ENCODE measurements around the gene CDC16.
A peak's percentile ranks its signal among the peaks of the same experiment; 100 is the strongest.
"Not testable (repeated sequence)": the region's sequence is repeated elsewhere in the genome, so short reads cannot be mapped to it uniquely, and the experiment has no call there.

CDC16 gene

GRCh38 chr13:114260814-114261213 lies 26.1 kb downstream of the CDC16 start:
- no peak for DNase-seq
- intact Hi-C loops (cut with DNase I): no loop called here

GRCh38 chr13:114261328-114261965 lies 26.8 kb downstream of the CDC16 start:
- DNase-seq: no peak
- intact Hi-C loops (cut with DNase I): no loop called here

GRCh38 chr13:114263578-114263977 lies 28.9 kb downstream of the CDC16 start:
- intact Hi-C loops (cut with DNase I): no loop called here

GRCh38 chr13:114264313-114264712 lies 29.6 kb downstream of the CDC16 start:
- DNase-seq; intact Hi-C loops (cut with DNase I): not testable (repeated sequence)

More at GRCh38 chr13:114263578-114263977, 28.9 kb downstream of the CDC16 start:
- DNase-seq: no peak

- DNase-seq: no peak
- intact Hi-C loops (cut with DNase I): no loop called here
These were observed 30.4 kb downstream of the CDC16 start for GRCh38 chr13:114264886-114265611.

- intact Hi-C loops (cut with DNase I): no loop called here
These were observed 31.5 kb downstream of the CDC16 start for GRCh38 chr13:114266241-114266640.

GRCh38 chr13:114268344-114269280 lies 33.9 kb downstream of the CDC16 start:
- intact Hi-C loops (cut with DNase I): no loop called here
- DNase-seq: no peak

More at GRCh38 chr13:114266241-114266640, 31.5 kb downstream of the CDC16 start:
- no peak for DNase-seq

GRCh38 chr13:114269281-114269770 lies 34.6 kb downstream of the CDC16 start:
- intact Hi-C loops (cut with DNase I): no loop called here
- DNase-seq: no peak

- intact Hi-C loops (cut with DNase I): no loop called here
- DNase-seq: no peak
These were observed 38.3 kb downstream of the CDC16 start for GRCh38 chr13:114272977-114273376.

- intact Hi-C loops (cut with DNase I): no loop called here
- no peak for DNase-seq
These were observed 40.6 kb downstream of the CDC16 start for GRCh38 chr13:114275304-114275703.

GRCh38 chr13:114279146-114279545 lies 44.4 kb downstream of the CDC16 start:
- no peak for DNase-seq
- intact Hi-C loops (cut with DNase I): no loop called here

GRCh38 chr13:114279758-114280355 lies 45.2 kb downstream of the CDC16 start:
- intact Hi-C loops (cut with DNase I): no loop called here

GRCh38 chr13:114281351-114282040 lies 46.8 kb downstream of the CDC16 start, which contains the start of gene UPF3A:
Gene UPF3A, plus strand, starts transcription at chr13:114281601. Its CDS starts 39 bp downstream, at chr13:114281640.
- intact Hi-C loops (cut with DNase I): loop anchor here (1.0 kb wide), 2 partner anchors 33 to 47 kb away; partner anchors contain the start of genes CDC16 and CHAMP1

More at GRCh38 chr13:114279758-114280355, 45.2 kb downstream of the CDC16 start:
- no peak for DNase-seq

GRCh38 chr13:114282041-114282670 lies 47.5 kb downstream of the CDC16 start:
- intact Hi-C loops (cut with DNase I): no loop called here
- DNase-seq: peak in 8 of 10 donors; percentile 12 to 93 (median 30)

More at GRCh38 chr13:114281351-114282040, 46.8 kb downstream of the CDC16 start, which contains the start of gene UPF3A:
- peak; percentile 79 to 98 (median 86) for DNase-seq

- no peak for DNase-seq
- intact Hi-C loops (cut with DNase I): no loop called here
These were observed 48.9 kb downstream of the CDC16 start for GRCh38 chr13:114283576-114283975.

- DNase-seq: no peak
- intact Hi-C loops (cut with DNase I): no loop called here
These were observed 50.0 kb downstream of the CDC16 start for GRCh38 chr13:114284680-114285079.

GRCh38 chr13:114285166-114285808 lies 50.6 kb downstream of the CDC16 start:
- no peak for DNase-seq
- intact Hi-C loops (cut with DNase I): no loop called here

- intact Hi-C loops (cut with DNase I): no loop called here
- DNase-seq: no peak
These were observed 52.1 kb downstream of the CDC16 start for GRCh38 chr13:114286808-114287207.

All from posterior cingulate gyrus (tissue), 11 donors.